Subcutaneous abdominal adipose tissue (tissue), 5 donors: ENCODE results near the gene ATG14.

Experiments used
- H3K27ac ChIP-seq: one replicate; pipeline ENCODE4 v1.7.0; 2013; ENCODE audit warnings: low read depth, mild to moderate bottlenecking, inconsistent platforms, low read length, moderate library complexity
- H3K27me3 ChIP-seq, 5 donors: one replicate each; pipeline ENCODE4 v1.7.0; 2013; ENCODE audit warnings: low read length in 5 of 5, inconsistent platforms in 1 of 5; ENCODE audit not compliant: control insufficient read depth in 5 of 5, insufficient read depth in 4 of 5
- H3K36me3 ChIP-seq, 5 donors: one replicate each; pipeline ENCODE4 v1.7.0; 2013; ENCODE audit warnings: low read length in 5 of 5; ENCODE audit not compliant: control insufficient read depth in 5 of 5, insufficient read depth in 5 of 5
- H3K4me1 ChIP-seq, 5 donors: one replicate each; pipeline ENCODE4 v1.7.0; 2013; ENCODE audit warnings: low read length in 5 of 5, mild to moderate bottlenecking in 3 of 5, moderate library complexity in 1 of 5; ENCODE audit not compliant: control insufficient read depth in 5 of 5, insufficient read depth in 5 of 5
- H3K4me3 ChIP-seq, 5 donors: one replicate each; pipeline ENCODE4 v1.7.0; 2013; ENCODE audit warnings: low read length in 5 of 5, low read depth in 1 of 5
- H3K9ac ChIP-seq, 5 donors: one replicate each; pipeline ENCODE4 v1.7.0; 2013; ENCODE audit warnings: low read length in 5 of 5, mild to moderate bottlenecking in 4 of 5, moderate library complexity in 3 of 5
- H3K9me3 ChIP-seq, 5 donors: one replicate each; pipeline ENCODE4 v1.7.0; 2013; ENCODE audit warnings: low read length in 5 of 5; ENCODE audit not compliant: control insufficient read depth in 5 of 5
- donor health status: healthy.
- donor health status: healthy.
- donor health status: healthy.
- donor health status: healthy.
- donor health status: healthy.

The ATG14 gene

DNA sequence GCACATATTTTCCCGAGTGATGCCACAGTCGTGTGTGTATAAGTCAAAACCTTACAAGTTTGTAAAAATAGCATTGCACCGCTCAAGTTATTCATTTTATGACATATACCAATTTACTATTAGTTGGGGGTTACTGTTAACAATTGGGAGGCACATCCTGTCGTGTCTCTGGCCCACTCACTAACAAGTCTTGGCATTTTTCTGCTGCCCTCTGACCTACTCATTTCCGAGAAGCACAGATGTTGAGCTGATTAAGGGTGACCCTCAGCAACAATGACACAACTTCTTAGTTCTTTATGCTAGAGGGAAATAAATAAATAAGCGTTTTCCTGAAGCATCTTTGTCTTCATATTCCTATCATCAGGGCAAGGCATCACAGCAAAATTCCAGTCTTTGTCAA is 6.8 kb upstream of the ATG14 start:
- no peaks in the 10 kb centered on the region for H3K27me3 ChIP-seq
- H3K4me3 ChIP-seq = no peak overlapping the region
- H3K36me3 ChIP-seq = no peaks in the 10 kb centered on the region
- H3K27ac ChIP-seq = no peak overlapping the region
- H3K9me3 ChIP-seq = no peaks in the 10 kb centered on the region
- peaks cover 0 to 13% (median 0%) of the 10 kb centered on the region in 5 donors for H3K4me1 ChIP-seq
- H3K9ac ChIP-seq = no peak overlapping the region

DNA sequence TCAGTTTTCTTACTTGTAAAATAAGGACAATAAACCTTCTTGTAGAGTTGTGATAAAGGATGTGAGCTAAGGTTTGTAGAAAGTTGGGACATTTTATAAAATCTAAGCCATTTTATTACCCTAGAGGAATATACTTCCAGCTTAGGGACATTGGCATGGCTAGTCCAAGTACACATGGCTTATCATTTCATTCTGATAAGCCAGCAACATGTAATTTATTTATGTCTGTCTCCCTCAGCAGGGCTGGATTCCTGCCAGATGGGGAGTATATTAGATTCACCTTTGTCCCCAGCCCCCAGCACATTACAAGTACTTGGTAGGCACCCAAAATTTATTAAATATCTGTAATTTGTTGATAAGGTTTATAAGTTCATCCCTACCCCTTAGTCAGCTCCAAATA is 6.3 kb upstream of the ATG14 start:
- H3K9ac ChIP-seq = no peak overlapping the region
- H3K36me3 ChIP-seq = no peaks in the 10 kb centered on the region
- H3K27ac ChIP-seq = no peak overlapping the region

DNA sequence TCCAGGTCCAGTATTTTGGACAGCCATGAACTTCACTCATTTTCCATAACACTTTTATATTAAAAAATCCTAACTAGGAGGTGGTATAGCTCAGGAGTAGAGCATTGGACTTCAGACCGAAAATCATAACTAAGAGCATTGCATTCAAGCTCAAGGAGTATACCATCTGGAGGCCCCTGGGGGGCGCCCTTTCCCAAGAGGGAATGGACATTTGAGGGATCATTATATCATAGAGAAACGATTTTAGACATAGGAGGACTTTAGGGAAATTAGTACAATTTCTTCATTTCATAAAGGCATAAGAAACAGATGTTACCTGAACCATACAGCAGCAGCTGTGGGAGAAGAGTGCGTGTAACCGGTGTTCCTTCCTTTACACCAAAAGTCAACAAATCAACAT is 5.2 kb upstream of the ATG14 start:
- no peaks in the 10 kb centered on the region for H3K9me3 ChIP-seq
- H3K36me3 ChIP-seq = no peaks in the 10 kb centered on the region
- H3K4me1 ChIP-seq = peaks cover 0 to 20% (median 9%) of the 10 kb centered on the region in 5 donors
- H3K9ac ChIP-seq = no peak overlapping the region
- H3K27ac ChIP-seq = no peak overlapping the region
- H3K4me3 ChIP-seq = no peak overlapping the region
- no peaks in the 10 kb centered on the region for H3K27me3 ChIP-seq

More for the DNA sequence above, 6.3 kb upstream of the ATG14 start:
- Histone ChIP-seq H3K9me3 (no peaks in the 10 kb centered on the region), H3K4me1 (peaks cover 0 to 13% (median 0%) of the 10 kb centered on the region in 5 donors), H3K27me3 (no peaks in the 10 kb centered on the region), H3K4me3 (no peak overlapping the region)

DNA sequence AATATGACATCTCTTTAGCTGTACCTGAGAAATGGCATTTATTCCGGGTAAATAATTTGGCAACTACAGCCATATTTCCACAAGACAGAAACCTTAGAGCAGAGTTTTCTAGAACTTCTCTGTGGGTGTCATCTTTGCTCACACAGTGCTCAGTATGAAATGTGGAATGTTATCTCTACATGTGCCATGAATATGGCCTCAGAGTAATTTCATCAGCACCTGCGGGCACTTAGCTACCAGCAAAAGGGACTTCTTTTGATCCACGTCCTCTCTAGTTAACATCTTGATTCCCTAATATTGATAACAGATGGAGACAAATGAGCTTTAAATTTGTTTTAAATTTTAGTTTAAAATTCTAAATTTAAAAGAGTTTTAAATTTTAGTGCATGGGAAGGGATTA is 2.9 kb upstream of the ATG14 start:
- no peaks in the 10 kb centered on the region for H3K9me3 ChIP-seq
- no peaks in the 10 kb centered on the region for H3K27me3 ChIP-seq
- H3K9ac ChIP-seq = no peak overlapping the region
- H3K36me3 ChIP-seq = no peaks in the 10 kb centered on the region
- H3K4me3 ChIP-seq = no peak overlapping the region
- H3K4me1 ChIP-seq = peaks cover 0 to 34% (median 27%) of the 10 kb centered on the region in 5 donors
- H3K27ac ChIP-seq = no peak overlapping the region

DNA sequence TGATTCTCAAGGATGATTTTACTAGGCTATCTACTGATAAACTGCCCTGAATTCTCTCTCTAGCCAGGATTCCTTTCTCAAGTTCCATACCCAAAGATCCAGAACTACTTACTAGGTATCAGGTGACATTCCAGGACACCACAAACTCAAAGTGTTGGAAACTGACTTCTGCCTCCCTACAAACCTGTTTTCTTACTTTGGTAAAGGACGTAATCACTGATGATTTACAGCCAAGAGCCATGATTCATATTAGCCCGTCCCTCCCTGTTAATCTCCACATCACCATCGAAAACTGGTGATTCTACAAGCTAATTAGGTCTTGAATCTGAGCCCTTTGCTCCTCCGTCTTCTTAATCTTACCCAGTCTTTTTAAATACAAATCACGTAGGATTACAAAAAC is 1.0 kb upstream of the ATG14 start:
- Histone ChIP-seq H3K4me1 (peaks cover 0 to 40% (median 28%) of the 10 kb centered on the region in 5 donors), H3K27ac (no peak overlapping the region), H3K27me3 (no peaks in the 10 kb centered on the region), H3K9ac (peak overlapping the region in 1 of 5 donors; percentile 98), H3K36me3 (peaks cover 0 to 5% (median 0%) of the 10 kb centered on the region in 5 donors), H3K4me3 (peak overlapping the region in 2 of 5 donors; percentile 94 to 95), H3K9me3 (no peaks in the 10 kb centered on the region)

DNA sequence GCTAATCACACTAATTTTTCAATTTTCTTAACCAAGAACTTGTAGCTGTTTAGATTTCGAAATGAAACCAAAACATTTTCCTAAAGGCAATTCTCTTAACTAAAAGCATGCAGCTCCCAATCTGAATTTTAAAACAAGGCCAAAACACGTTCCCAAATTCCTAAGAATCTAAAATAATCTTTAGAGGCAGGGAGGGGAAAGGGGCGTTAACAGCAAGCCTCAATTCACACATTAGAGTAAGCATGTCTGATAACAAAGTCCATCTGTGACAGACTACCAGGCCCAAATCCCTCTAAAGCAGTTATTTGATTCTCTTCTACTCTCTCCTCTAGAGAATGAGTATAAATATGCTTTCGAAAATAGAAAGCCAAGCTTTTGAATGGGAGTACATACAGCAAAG is 754 bp downstream of the ATG14 start:
- Histone ChIP-seq H3K4me3 (peak overlapping the region; percentile 91 to 98 (median 95)), H3K36me3 (peaks cover 0 to 5% (median 0%) of the 10 kb centered on the region in 5 donors), H3K4me1 (peaks cover 0 to 40% (median 28%) of the 10 kb centered on the region in 5 donors), H3K27me3 (no peaks in the 10 kb centered on the region), H3K27ac (peak overlapping the region; percentile 88), H3K9me3 (no peaks in the 10 kb centered on the region), H3K9ac (peak overlapping the region; percentile 16 to 98 (median 97))

DNA sequence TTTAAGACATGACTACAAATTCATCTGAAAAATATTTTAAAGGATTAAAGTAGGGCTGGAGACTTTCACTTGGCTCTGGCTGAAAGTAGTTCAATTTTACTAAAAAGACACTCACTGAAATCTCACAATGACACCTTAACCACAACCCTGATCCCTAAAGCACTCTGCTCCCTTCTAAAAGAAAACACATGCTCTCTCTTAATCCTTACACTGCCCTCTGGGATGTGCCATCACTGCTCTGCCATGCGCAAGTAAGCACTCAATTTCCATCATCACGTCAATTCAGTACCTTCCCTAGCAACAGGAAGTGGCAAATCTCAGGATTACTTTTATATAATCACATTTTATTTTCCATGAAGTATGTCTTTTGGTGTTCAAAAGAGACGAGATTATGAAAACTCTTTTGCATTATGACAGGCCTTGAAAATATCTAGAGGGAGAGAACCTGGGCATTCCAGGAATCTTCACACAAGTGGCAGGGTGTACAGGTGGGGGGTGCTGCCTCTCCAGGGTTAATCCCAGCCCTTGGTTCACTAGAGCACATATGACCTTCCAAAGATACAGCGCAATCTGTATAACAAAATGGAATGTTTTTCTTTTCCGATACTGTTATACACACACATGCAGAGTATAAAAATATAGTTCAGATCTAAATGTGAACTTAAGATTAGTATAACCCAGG is 7.3 kb downstream of the ATG14 start:
- H3K36me3 ChIP-seq = peaks cover 0 to 5% (median 0%) of the 10 kb centered on the region in 5 donors
- no peaks in the 10 kb centered on the region for H3K9me3 ChIP-seq
- no peaks in the 10 kb centered on the region for H3K27me3 ChIP-seq
- no peak overlapping the region for H3K9ac ChIP-seq
- H3K4me3 ChIP-seq = no peak overlapping the region
- H3K4me1 ChIP-seq = peaks cover 0 to 11% (median under 1%) of the 10 kb centered on the region in 5 donors
- H3K27ac ChIP-seq = no peak overlapping the region

DNA sequence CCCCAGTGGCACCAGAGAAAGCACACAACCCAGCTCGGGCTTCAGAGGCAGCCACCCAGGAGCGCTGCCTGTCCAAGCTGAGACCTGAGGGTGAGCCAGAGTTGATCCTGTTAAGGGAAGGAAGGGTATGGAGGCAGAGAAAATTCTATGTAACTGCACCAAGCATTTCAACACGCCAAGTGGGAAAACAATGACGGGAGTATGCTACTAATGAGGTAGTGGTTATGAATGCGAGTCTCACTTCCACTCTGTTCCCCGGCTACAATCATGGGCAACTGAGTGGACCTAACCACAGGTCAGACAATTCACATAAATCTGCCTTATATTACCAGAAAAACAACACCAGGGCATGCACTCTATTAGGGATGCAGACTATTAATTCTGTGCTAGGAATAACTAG is 9.9 kb downstream of the ATG14 start:
- Histone ChIP-seq H3K36me3 (peaks cover 0 to 2% (median 2%) of the 10 kb centered on the region in 5 donors), H3K9me3 (no peaks in the 10 kb centered on the region), H3K27me3 (no peaks in the 10 kb centered on the region), H3K9ac (no peak overlapping the region), H3K4me1 (peaks cover 0 to 5% (median 3%) of the 10 kb centered on the region in 5 donors), H3K27ac (no peak overlapping the region), H3K4me3 (no peak overlapping the region)

DNA sequence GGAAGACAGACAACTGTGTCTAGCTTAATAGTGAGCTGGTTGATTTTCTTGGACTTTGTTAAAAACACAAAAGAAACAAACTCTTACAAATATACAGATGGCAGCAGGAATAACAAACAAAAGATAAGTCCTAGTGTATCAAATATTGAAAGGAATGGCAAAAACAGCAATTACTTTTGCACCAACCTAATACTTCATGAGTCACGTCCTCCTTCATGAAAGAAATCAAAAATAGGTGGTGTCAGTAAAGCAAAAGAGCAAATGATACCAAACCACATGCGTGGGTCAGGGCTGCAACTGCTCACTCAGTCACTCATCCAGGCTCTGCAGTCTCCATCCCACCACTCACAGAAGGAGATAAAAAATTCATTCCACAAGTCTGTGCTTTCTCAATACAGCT is 11.8 kb downstream of the ATG14 start:
- no peaks in the 10 kb centered on the region for H3K27me3 ChIP-seq
- H3K9me3 ChIP-seq = no peaks in the 10 kb centered on the region
- H3K36me3 ChIP-seq = peaks cover 5 to 17% (median 9%) of the 10 kb centered on the region in 5 donors
- H3K4me3 ChIP-seq = no peak overlapping the region
- H3K27ac ChIP-seq = no peak overlapping the region
- no peak overlapping the region for H3K9ac ChIP-seq
- peaks cover 0 to 5% (median 3%) of the 10 kb centered on the region in 5 donors for H3K4me1 ChIP-seq

DNA sequence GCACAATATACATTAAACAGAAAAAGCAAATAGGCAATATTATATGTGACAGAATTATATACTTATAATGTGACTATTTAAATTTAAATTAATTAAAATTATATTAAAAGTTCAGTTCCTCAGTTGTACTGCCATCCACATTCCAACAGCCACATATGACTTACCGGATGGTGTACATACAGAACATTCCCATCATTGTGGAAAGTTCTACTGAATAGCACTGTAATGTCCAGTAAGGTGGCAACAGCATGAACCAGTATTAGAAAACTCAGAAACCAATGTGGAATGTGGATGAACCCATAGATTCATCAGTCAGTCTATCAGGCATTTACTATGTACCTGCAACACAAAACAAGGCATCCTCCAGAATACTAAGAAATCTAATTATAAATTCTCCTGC is 12.4 kb downstream of the ATG14 start:
- H3K4me3 ChIP-seq = no peak overlapping the region
- H3K9ac ChIP-seq = no peak overlapping the region
- no peaks in the 10 kb centered on the region for H3K9me3 ChIP-seq
- H3K4me1 ChIP-seq = peaks cover 0 to 5% (median 3%) of the 10 kb centered on the region in 5 donors
- no peak overlapping the region for H3K27ac ChIP-seq
- peaks cover 12 to 24% (median 16%) of the 10 kb centered on the region in 5 donors for H3K36me3 ChIP-seq
- H3K27me3 ChIP-seq = no peaks in the 10 kb centered on the region
